Endothelial cell of umbilical vein (primary cell): ENCODE data around the gene ORC1. TPM values are rescaled to one million over a fixed set of nuclear protein-coding genes. Genes with fewer than 3 reads are reported as not detected.

Experiments used
- BruUV-seq: library from RNA; stranded (reverse); fragments of 400-500 nt; replicated peaks from 2 replicates; lab custom pipeline; 2021; lab: Mats Ljungman, UMichigan
- CTCF ChIA-PET: fragments of 300-600, 350-600 bp; sonication (Branson Sonifier 250); formaldehyde crosslinking; loops from one replicate; lab custom pipeline; 2021; ENCODE audit warnings: antibody characterized with exemption, inconsistent platforms; lab: Charles Lee
- POLR2A ChIA-PET: fragments of 300-600, 350-600 bp; sonication (Branson Sonifier 250); formaldehyde crosslinking; loops from one replicate; lab custom pipeline; 2021; ENCODE audit warnings: antibody characterized with exemption, inconsistent platforms; lab: Charles Lee
- DNase-seq: peaks from one replicate; pipeline ENCODE4 v3.0.0-alpha.2; 2011; ENCODE audit warnings: low read depth, low spot score
- FAIRE-seq: peaks from 2 replicates; lab custom pipeline; 2011; peaks lifted over from hg19 to GRCh38; lab: Jason Lieb, UNC
- H2AFZ ChIP-seq: 2 replicates; pipeline ENCODE4 v1.6.0; 2012; ENCODE audit warnings: low read depth, low read length, control low read depth, inconsistent platforms
- H3K27ac ChIP-seq: 2 replicates; pipeline ENCODE4 v1.5.1; 2011; ENCODE audit warnings: low read depth, mild to moderate bottlenecking, control low read depth, low read length, moderate library complexity; ENCODE audit not compliant: insufficient read depth
- H3K27me3 ChIP-seq, 2 experiments: 2 replicates each; pipeline versions ENCODE4 v1.6.0 to v1.6.1; 2011; ENCODE audit warnings: low read length in 2 of 2, mixed read lengths in 1 of 2; ENCODE audit not compliant: control insufficient read depth in 2 of 2, insufficient read depth in 2 of 2
- H3K36me3 ChIP-seq, 2 experiments: 2 replicates in 1 of 2; 3 replicates in 1 of 2; pipeline ENCODE4 v1.5.1; 2011; ENCODE audit warnings: low read length in 2 of 2, mild to moderate bottlenecking in 1 of 2, moderate library complexity in 1 of 2; ENCODE audit not compliant: control insufficient read depth in 2 of 2, insufficient read depth in 2 of 2; ENCODE audit errors: extremely low read depth in 1 of 2
- H3K4me1 ChIP-seq: 3 replicates; pipeline ENCODE4 v1.5.1; 2011; ENCODE audit warnings: mild to moderate bottlenecking, low read length; ENCODE audit not compliant: control insufficient read depth, insufficient read depth; ENCODE audit errors: extremely low read depth
- H3K4me2 ChIP-seq: 2 replicates; pipeline ENCODE4 v1.6.1; 2011; ENCODE audit warnings: low read length, control low read depth, mixed read lengths; ENCODE audit not compliant: insufficient read depth
- H3K4me3 ChIP-seq, 3 experiments: fragments of 200-600 bp in 1 of 3; sonication (generic), shearing (Covaris generic) in 1 of 3; replicated peaks in 1 of 3; 2 replicates each; pipeline ENCODE4 v1.5.1; 2011 to 2016; ENCODE audit warnings: control low read depth in 3 of 3, low read length in 3 of 3, mild to moderate bottlenecking in 2 of 3, inconsistent platforms in 1 of 3, low read depth in 1 of 3, moderate library complexity in 1 of 3; ENCODE audit not compliant: insufficient read depth in 1 of 3
- H3K79me2 ChIP-seq: 2 replicates; pipeline ENCODE4 v1.6.0; 2012; ENCODE audit warnings: low read length, inconsistent platforms; ENCODE audit not compliant: control insufficient read depth, insufficient read depth
- H3K9ac ChIP-seq: replicated peaks from 2 replicates; pipeline ENCODE3; 2011; ENCODE audit warnings: low read length, control low read depth; ENCODE audit not compliant: insufficient read depth; ENCODE audit errors: extremely low read depth
- H3K9me1 ChIP-seq: replicated peaks from 3 replicates; pipeline ENCODE4 v1.6.0; 2011; ENCODE audit warnings: mild to moderate bottlenecking, low read length; ENCODE audit not compliant: control insufficient read depth, insufficient read depth; ENCODE audit errors: extremely low read depth
- H3K9me3 ChIP-seq: replicated peaks from 2 replicates; pipeline ENCODE4 v1.5.1; 2012; ENCODE audit warnings: low read length, inconsistent platforms; ENCODE audit not compliant: control insufficient read depth, insufficient read depth
- H4K20me1 ChIP-seq: replicated peaks from 2 replicates; pipeline ENCODE3; 2011; ENCODE audit warnings: mild to moderate bottlenecking, low read length; ENCODE audit not compliant: control insufficient read depth, insufficient read depth; ENCODE audit errors: extremely low read depth
- EZH2 ChIP-seq: IDR thresholded peaks from 2 replicates; pipeline ENCODE4 v1.6.1; 2012; ENCODE audit warnings: borderline replicate concordance, low read depth, mild to moderate bottlenecking, moderate library complexity, low read length, inconsistent platforms; ENCODE audit not compliant: severe bottlenecking
- FOS ChIP-seq: IDR thresholded peaks from 2 replicates; pipeline ENCODE4 v1.6.1; 2011; ENCODE audit warnings: mild to moderate bottlenecking, low read length, moderate library complexity, borderline replicate concordance; ENCODE audit not compliant: insufficient read depth
- GATA2 ChIP-seq: IDR thresholded peaks from 2 replicates; pipeline ENCODE4 v1.7.0; 2011; ENCODE audit warnings: low read depth, mild to moderate bottlenecking, moderate library complexity, mixed read lengths, low read length; ENCODE audit not compliant: insufficient read length, insufficient read depth
- JUN ChIP-seq: IDR thresholded peaks from 2 replicates; pipeline ENCODE4 v1.6.1; 2011; ENCODE audit warnings: borderline replicate concordance, low read depth; ENCODE audit not compliant: insufficient read length, insufficient read depth
- MYC ChIP-seq: IDR thresholded peaks from one replicate; pipeline ENCODE4 v1.6.1; 2011; ENCODE audit warnings: mild to moderate bottlenecking, low read depth, low read length
- POLR2A ChIP-seq: IDR thresholded peaks from 2 replicates; pipeline ENCODE4 v1.6.1; 2012; ENCODE audit warnings: low read depth, mild to moderate bottlenecking, control low read depth, low read length
- POLR2AphosphoS5 ChIP-seq: IDR thresholded peaks from 2 replicates; pipeline ENCODE4 v1.6.1; 2012; ENCODE audit warnings: low read depth, mild to moderate bottlenecking, control low read depth, low read length, moderate library complexity; ENCODE audit not compliant: insufficient read depth
- dilution Hi-C: fragments of 300-500 bp; cut with MboI; formaldehyde crosslinking; loops from one replicate; pipeline ENCODE4 v1.15.0; 2019; ENCODE audit warnings: low sequenced_read_pairs; ENCODE audit not compliant: extremely low pct_ligation_motif_present
- intact Hi-C: fragments of 100-400 bp; cut with micrococcal nuclease; formaldehyde crosslinking; loops from one replicate; pipeline ENCODE4 v1.10.0; 2022
- polyA plus RNA-seq, 4 experiments: library from polyadenylated mRNA; depleted of rRNA in 3 of 4; stranded (reverse) in 3 of 4; unstranded in 1 of 4; fragments of >200 nt; gene quantifications; 2 replicates each; pipeline versions ENCODE4 v1.2.1 to v1.2.3, GENCODE V29; 2011 to 2012; ENCODE audit warnings: missing spikeins in 1 of 4
- total RNA-seq: library from RNA; stranded (reverse); gene quantifications from 2 replicates; pipeline ENCODE4 v1.2.3, GENCODE V29; 2021
- TF ChIP-seq, protein P1 (sequence below), 2 donors: IDR thresholded peaks; 1 replicate in 1 of 2; 2 replicates in 1 of 2; pipeline ENCODE4 v1.5.1; 2011; ENCODE audit warnings: low read length in 2 of 2, mild to moderate bottlenecking in 2 of 2, moderate library complexity in 2 of 2, control low read depth in 1 of 2, inconsistent platforms in 1 of 2, low read depth in 1 of 2; ENCODE audit not compliant: insufficient read depth in 1 of 2; ENCODE audit errors: extremely low read depth in 1 of 2
- TF ChIP-seq, protein P2 (sequence below): IDR thresholded peaks from 2 replicates; pipeline ENCODE4 v1.6.1; 2011; ENCODE audit not compliant: insufficient read depth, insufficient read length

The ORC1 gene
- total and polyA plus RNA-seq, 2 donors (not counting 3 experiments of a cell fraction or from before 2014, with no cell fraction given): 6.5 to 12.0 TPM

DNA sequence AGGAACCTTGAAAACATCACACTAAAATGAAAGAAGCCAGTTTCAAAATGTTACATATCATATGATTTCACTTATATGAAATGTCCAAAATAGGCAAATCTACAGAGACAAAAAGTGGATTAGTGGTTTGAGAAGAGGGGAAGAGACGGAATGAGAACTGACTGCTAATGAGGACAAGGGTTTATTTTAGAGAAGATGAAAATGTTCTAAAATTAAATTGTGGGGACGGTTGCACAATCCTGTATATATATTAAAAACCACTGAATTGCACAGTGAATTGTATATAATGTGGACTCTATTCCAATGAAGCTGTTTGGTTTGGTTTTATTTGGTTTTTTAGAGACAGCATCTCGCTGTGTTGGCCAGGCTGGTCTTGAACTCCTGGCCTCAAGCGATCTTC lies 35.8 kb upstream of the ORC1 start:
- ChIA-PET CTCF (no interaction called here), POLR2A (no interaction called here)
- H4K20me1 ChIP-seq: no peaks in the 10 kb centered on the region
- dilution Hi-C loops: no loop called here
- no peaks in the 10 kb centered on the region for H3K9me1 ChIP-seq
- no peak for FAIRE-seq
- H3K79me2 ChIP-seq: no peaks in the 10 kb centered on the region
- H3K27me3 ChIP-seq: no peaks in the 10 kb centered on the region
- H3K27ac ChIP-seq: no peak overlapping the region
- H2AFZ ChIP-seq: no peak overlapping the region
- no peaks in the 10 kb centered on the region for H3K9me3 ChIP-seq
- intact Hi-C loops: no loop called here
- TF ChIP-seq, protein P1, sequence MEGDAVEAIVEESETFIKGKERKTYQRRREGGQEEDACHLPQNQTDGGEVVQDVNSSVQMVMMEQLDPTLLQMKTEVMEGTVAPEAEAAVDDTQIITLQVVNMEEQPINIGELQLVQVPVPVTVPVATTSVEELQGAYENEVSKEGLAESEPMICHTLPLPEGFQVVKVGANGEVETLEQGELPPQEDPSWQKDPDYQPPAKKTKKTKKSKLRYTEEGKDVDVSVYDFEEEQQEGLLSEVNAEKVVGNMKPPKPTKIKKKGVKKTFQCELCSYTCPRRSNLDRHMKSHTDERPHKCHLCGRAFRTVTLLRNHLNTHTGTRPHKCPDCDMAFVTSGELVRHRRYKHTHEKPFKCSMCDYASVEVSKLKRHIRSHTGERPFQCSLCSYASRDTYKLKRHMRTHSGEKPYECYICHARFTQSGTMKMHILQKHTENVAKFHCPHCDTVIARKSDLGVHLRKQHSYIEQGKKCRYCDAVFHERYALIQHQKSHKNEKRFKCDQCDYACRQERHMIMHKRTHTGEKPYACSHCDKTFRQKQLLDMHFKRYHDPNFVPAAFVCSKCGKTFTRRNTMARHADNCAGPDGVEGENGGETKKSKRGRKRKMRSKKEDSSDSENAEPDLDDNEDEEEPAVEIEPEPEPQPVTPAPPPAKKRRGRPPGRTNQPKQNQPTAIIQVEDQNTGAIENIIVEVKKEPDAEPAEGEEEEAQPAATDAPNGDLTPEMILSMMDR (IDR thresholded peaks at IDR 0.05; ENCODE audit: extremely low read depth in 1 of 2, insufficient read depth in 1 of 2, low read depth in 1 of 2, low read length in 2 of 2): no peak
- TF ChIP-seq POLR2A: no peak
- no peak for TF ChIP-seq EZH2
- no peak for TF ChIP-seq POLR2AphosphoS5
- TF ChIP-seq FOS: no peak
- no peak for TF ChIP-seq GATA2
- no peak for TF ChIP-seq MYC
- TF ChIP-seq JUN: no peak
- TF ChIP-seq, protein P2, sequence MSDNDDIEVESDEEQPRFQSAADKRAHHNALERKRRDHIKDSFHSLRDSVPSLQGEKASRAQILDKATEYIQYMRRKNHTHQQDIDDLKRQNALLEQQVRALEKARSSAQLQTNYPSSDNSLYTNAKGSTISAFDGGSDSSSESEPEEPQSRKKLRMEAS: no peak
- no peaks in the 10 kb centered on the region for H3K4me1 ChIP-seq
- DNase-seq: no peak
- H3K9ac ChIP-seq: no peak overlapping the region
- no peak overlapping the region for H3K4me3 ChIP-seq
- H3K36me3 ChIP-seq: peaks cover 0 to 2% of the 10 kb centered on the region in 2 experiments
- BruUV-seq: no TSS peak
- H3K4me2 ChIP-seq: no peak overlapping the region
